Chondrocyte (in vitro differentiated cells): ENCODE data around the gene RAVER2. TPM values are rescaled to one million over a fixed set of nuclear protein-coding genes. Genes with fewer than 3 reads are reported as not detected.

Source experiments
- DNase-seq: peaks from one replicate; pipeline ENCODE4 v3.0.0; 2021; ENCODE audit warnings: mixed read lengths, low spot score
- H3K27ac Mint-ChIP-seq: one replicate; pipeline ENCODE4 v1.8.0; 2021; ENCODE audit warnings: mild to moderate bottlenecking, moderate library complexity, mixed read lengths; ENCODE audit not compliant: unreplicated experiment
- H3K27me3 Mint-ChIP-seq: 2 replicates; pipeline ENCODE4 v1.8.0; 2021; ENCODE audit warnings: low read depth, mixed read lengths
- H3K36me3 Mint-ChIP-seq: 2 replicates; pipeline ENCODE4 v1.8.0; 2021; ENCODE audit warnings: low read depth, mixed read lengths
- H3K4me1 Mint-ChIP-seq: 2 replicates; pipeline ENCODE4 v1.8.0; 2021; ENCODE audit warnings: low read depth, mild to moderate bottlenecking, mixed read lengths
- H3K4me3 Mint-ChIP-seq: one replicate; pipeline ENCODE4 v1.8.0; 2021; ENCODE audit warnings: mild to moderate bottlenecking, moderate library complexity, mixed read lengths; ENCODE audit not compliant: unreplicated experiment
- H3K9me3 Mint-ChIP-seq: 2 replicates; pipeline ENCODE4 v1.8.0; 2021; ENCODE audit warnings: low read depth, mixed read lengths
- total RNA-seq: library from RNA; stranded (reverse); gene quantifications from 3 replicates; pipeline ENCODE4 v1.2.1, GENCODE V29; 2021
- TF ChIP-seq, protein P1 (sequence below): fragments of 200-600 bp; sonication (generic); IDR thresholded peaks from 2 replicates; pipeline ENCODE4 v1.5.0; 2021; ENCODE audit warnings: antibody characterized with exemption, mild to moderate bottlenecking, moderate library complexity

RAVER2 gene
- total RNA-seq, 1 donor from 2014 or later: 16.4 TPM

DNA sequence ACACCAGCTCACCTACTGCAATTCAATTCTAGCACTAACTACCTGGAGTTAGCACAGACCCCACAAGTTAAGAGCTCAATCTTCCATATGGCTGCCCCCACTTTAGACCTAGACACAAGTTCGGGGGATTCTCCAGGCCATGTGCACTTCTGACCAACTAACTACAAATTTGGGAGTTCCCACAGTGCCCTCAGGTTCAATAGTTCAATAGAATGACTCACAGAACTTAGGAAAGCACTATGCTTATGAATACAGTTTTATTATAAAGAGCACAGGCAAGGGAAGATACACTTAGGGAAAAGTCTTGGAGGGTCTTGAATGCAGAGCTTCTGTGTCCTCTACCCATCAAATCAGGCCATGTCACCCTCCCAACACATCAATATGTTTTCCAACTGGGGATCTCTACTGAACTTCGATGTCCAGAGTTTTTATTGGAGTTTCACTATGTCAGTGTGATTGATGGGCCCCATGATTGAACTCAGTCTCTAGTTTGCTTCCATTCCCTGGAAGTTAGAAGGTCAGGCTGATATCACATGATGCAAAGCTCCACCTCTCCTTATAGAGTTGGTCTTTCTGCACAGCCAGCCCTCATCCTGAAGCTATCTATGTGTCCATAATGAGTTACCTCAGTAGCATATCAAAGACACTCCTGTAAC is 46.1 kb downstream of the RAVER2 start:
- H3K4me3 Mint-ChIP-seq: no peak overlapping the region
- TF ChIP-seq, protein P1, sequence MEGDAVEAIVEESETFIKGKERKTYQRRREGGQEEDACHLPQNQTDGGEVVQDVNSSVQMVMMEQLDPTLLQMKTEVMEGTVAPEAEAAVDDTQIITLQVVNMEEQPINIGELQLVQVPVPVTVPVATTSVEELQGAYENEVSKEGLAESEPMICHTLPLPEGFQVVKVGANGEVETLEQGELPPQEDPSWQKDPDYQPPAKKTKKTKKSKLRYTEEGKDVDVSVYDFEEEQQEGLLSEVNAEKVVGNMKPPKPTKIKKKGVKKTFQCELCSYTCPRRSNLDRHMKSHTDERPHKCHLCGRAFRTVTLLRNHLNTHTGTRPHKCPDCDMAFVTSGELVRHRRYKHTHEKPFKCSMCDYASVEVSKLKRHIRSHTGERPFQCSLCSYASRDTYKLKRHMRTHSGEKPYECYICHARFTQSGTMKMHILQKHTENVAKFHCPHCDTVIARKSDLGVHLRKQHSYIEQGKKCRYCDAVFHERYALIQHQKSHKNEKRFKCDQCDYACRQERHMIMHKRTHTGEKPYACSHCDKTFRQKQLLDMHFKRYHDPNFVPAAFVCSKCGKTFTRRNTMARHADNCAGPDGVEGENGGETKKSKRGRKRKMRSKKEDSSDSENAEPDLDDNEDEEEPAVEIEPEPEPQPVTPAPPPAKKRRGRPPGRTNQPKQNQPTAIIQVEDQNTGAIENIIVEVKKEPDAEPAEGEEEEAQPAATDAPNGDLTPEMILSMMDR: no peak
- DNase-seq: no peak
- H3K4me1 Mint-ChIP-seq: no peaks in the 10 kb centered on the region
- no peak overlapping the region for H3K27ac Mint-ChIP-seq
- H3K36me3 Mint-ChIP-seq: peaks cover 8% of the 10 kb centered on the region
- peaks cover 10% of the 10 kb centered on the region for H3K9me3 Mint-ChIP-seq
- no peaks in the 10 kb centered on the region for H3K27me3 Mint-ChIP-seq

DNA sequence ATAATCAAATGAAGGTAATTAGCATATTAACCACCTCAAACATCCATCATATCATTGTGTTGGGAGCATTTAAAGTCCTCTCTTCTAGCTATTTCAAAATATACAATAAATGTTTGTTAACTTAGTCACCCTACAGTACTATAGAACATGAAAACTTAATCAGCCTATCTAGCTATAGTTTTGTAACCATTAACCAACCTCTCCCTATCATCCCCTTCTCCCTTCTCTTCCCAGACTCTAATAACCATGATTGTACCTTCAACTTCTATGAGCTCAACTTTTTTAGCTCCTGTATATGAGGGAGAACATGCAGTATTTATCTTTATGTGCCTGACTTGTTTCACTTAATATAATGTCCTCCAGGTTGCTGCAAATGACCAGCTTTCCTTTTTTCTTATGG is 54.0 kb downstream of the RAVER2 start:
- no peak for DNase-seq
- no peaks in the 10 kb centered on the region for H3K27me3 Mint-ChIP-seq
- H3K4me3 Mint-ChIP-seq: no peak overlapping the region
- H3K27ac Mint-ChIP-seq: no peak overlapping the region
- TF ChIP-seq, protein P1: no peak
- H3K36me3 Mint-ChIP-seq: no peaks in the 10 kb centered on the region
- H3K9me3 Mint-ChIP-seq: no peaks in the 10 kb centered on the region
- no peaks in the 10 kb centered on the region for H3K4me1 Mint-ChIP-seq

DNA sequence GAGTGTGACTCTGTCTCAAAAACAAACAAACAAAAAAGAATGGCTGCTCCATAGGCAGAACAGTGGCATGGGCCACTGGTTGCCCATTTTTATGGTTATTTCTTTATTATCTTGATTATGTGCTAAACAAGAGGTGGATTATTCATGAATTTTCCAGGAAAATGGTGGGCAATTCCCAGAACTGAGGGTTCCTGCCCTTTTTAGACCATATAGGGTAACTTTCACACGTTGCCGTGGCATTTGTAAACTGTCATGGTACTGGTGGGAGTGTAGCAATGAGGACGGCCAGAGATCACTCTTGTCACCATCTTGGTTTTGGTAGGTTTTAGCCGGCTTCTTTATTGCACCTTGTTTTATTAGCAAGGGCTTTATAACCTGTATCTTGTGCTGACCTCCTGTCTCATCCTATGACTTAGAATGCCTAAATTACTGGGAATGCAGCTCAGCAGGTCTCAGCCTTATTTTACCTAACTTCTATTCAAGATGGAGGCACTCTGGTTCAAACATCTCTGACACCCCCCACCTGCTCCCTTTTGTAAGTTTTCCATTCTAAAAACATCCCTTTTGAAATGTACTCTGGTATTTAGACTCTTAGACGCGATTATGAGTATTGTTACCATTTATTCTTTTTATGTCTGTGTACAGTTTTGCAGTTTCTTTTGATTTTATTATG is 57.1 kb downstream of the RAVER2 start:
- Mint-ChIP-seq H3K36me3 (peaks cover 3% of the 10 kb centered on the region), H3K4me1 (no peaks in the 10 kb centered on the region), H3K27ac (no peak overlapping the region), H3K4me3 (no peak overlapping the region), H3K9me3 (no peaks in the 10 kb centered on the region), H3K27me3 (no peaks in the 10 kb centered on the region)
- DNase-seq: no peak
- TF ChIP-seq, protein P1: no peak

DNA sequence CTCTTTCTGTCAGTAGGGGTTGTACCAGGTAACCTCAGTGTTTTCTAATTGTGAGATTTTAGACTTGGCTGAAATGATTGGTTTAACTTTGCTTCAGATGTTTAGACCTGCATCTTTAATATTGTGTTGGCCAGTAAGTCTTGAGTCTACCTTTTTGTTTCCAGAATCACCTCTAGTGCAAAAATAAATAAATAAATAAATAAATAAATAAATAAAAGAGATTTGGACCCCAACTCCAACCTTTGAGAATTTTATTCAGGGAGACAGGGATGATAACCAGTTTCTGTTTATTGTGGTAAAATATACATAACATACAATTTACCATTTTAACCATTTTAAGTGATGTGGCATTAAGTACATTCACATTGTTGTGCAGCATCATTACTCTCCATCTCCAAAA is 64.4 kb downstream of the RAVER2 start:
- Mint-ChIP-seq H3K9me3 (no peaks in the 10 kb centered on the region), H3K27ac (no peak overlapping the region), H3K4me3 (no peak overlapping the region), H3K27me3 (no peaks in the 10 kb centered on the region), H3K36me3 (peaks cover 10% of the 10 kb centered on the region), H3K4me1 (peaks cover 3% of the 10 kb centered on the region)
- DNase-seq: no peak
- TF ChIP-seq, protein P1: no peak

DNA sequence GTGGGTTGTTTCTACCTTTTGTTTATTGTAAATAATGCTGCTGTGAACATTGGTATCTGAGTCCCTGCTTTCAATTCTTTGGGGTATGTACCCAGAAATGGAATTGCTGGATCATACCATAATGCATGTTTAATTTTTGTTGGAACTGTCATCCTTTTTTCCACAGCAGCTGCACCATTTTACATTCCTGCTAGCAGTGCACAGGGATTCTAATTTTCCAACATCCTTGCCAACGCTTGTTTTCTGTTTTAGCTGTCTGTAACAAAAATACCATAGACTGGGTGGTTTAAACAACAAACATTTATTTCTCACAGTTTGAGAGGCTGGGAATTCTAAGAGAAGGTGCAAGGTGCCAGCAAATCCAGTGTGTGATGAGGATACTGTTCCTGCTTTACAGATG is 65.1 kb downstream of the RAVER2 start:
- TF ChIP-seq, protein P1: no peak
- no peak overlapping the region for H3K27ac Mint-ChIP-seq
- peaks cover 9% of the 10 kb centered on the region for H3K36me3 Mint-ChIP-seq
- H3K4me1 Mint-ChIP-seq: peaks cover 3% of the 10 kb centered on the region
- H3K27me3 Mint-ChIP-seq: no peaks in the 10 kb centered on the region
- DNase-seq: no peak
- H3K4me3 Mint-ChIP-seq: no peak overlapping the region
- no peaks in the 10 kb centered on the region for H3K9me3 Mint-ChIP-seq
